Neural crest cell (in vitro differentiated cells): ENCODE measurements around the gene RERE. TPM values are rescaled to one million over a fixed set of nuclear protein-coding genes. Genes with fewer than 3 reads are reported as not detected.

ENCODE experiments used
- DNase-seq: peaks from one replicate; pipeline ENCODE4 v3.0.0; 2021; ENCODE audit warnings: low read depth, mixed read lengths, low spot score
- H3K27ac Mint-ChIP-seq: one replicate; pipeline ENCODE4 v1.8.0; 2021; ENCODE audit warnings: mild to moderate bottlenecking, mixed read lengths; ENCODE audit not compliant: unreplicated experiment
- H3K27me3 Mint-ChIP-seq: 2 replicates; pipeline ENCODE4 v1.8.0; 2021; ENCODE audit warnings: low read depth, mild to moderate bottlenecking, mixed read lengths
- H3K36me3 Mint-ChIP-seq: 2 replicates; pipeline ENCODE4 v1.8.0; 2021; ENCODE audit warnings: low read depth, mild to moderate bottlenecking, mixed read lengths
- H3K4me1 Mint-ChIP-seq: 2 replicates; pipeline ENCODE4 v1.8.0; 2021; ENCODE audit warnings: mixed read lengths
- H3K4me3 Mint-ChIP-seq: one replicate; pipeline ENCODE4 v1.8.0; 2021; ENCODE audit warnings: mild to moderate bottlenecking, mixed read lengths
- H3K9me3 Mint-ChIP-seq: 2 replicates; pipeline ENCODE4 v1.8.0; 2021; ENCODE audit warnings: mixed read lengths
- CTCF ChIP-seq: fragments of 200-600 bp; sonication (generic); conservative IDR thresholded peaks from 2 replicates; pipeline ENCODE4 v1.5.0; 2021; ENCODE audit warnings: antibody characterized with exemption, mild to moderate bottlenecking
- total RNA-seq: library from RNA; stranded (reverse); gene quantifications from 2 replicates; pipeline ENCODE4 v1.2.1, GENCODE V29; 2021

Gene RERE
- total RNA-seq, 1 donor from 2014 or later, result 122 TPM

DNA sequence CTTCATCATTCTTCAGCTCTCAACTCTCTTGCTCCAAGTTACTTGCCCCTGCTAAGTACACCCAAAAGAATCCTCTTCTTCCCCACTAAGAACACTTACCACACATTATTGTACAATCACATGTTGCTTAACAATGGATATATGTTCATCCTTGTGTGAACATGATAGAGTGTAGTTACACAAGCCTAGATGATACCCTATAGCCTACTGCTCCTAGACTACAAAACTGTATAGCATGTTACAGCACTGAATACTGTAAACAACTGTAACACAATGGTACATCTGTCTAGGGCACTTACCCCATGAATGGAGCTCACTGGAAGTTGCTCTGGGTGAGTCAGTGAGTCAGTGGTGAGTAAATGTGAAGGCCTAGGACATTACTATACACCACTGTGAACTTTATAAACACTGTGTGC, 77.4 kb downstream of the RERE start:
- Mint-ChIP-seq H3K4me3 (no peak overlapping the region), H3K27me3 (no peaks in the 10 kb centered on the region), H3K27ac (peak overlapping the region; percentile 6), H3K36me3 (peaks cover 14% of the 10 kb centered on the region), H3K4me1 (peaks cover 11% of the 10 kb centered on the region), H3K9me3 (peaks cover 4% of the 10 kb centered on the region)
- no peak for DNase-seq
- TF ChIP-seq CTCF, result no peak

DNA sequence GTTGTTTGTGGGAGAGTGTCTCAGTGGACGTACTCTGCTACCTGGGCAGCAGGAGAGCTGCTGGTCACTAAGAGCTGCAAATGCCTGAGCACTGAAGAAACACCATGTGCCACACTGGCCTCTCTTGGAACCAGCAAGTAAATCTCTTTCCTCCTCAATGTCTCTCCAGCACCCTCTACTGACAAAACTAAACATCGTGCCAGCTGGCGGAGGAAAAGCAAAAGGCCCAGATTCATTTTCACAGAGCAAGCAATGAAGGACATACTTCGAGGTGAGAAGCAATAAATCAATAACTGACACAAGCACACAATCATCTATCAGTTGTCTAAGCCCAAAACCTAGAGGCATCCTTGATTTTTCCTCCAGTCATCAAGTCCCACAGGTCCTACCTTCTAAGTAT, 78.1 kb downstream of the RERE start:
- DNase-seq, result no peak
- Mint-ChIP-seq H3K4me1 (peaks cover 11% of the 10 kb centered on the region), H3K9me3 (peaks cover 4% of the 10 kb centered on the region), H3K27ac (no peak overlapping the region), H3K36me3 (peaks cover 14% of the 10 kb centered on the region), H3K27me3 (no peaks in the 10 kb centered on the region), H3K4me3 (no peak overlapping the region)
- peak; percentile 23 for TF ChIP-seq CTCF

DNA sequence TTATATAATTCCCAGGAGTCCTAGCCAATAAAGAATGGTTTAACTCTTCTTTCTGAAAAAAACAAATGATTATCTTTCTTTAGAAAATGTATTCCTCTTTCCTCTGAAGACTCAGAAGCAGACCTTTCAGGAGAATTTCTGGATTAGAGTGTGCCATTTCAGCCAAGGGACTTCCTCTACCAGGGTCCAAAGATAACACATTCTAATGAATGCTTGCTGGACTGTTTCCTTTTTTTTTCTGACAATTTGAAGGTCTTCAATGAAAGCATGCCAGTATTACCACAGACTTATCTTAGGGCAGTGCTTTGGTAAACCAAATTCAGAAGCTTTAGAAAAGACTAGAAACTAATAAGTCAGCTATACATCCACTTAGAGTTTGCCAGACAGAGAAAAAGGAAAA, 80.5 kb downstream of the RERE start:
- no peak for TF ChIP-seq CTCF
- H3K4me3 Mint-ChIP-seq, result no peak overlapping the region
- H3K36me3 Mint-ChIP-seq, result peaks cover 19% of the 10 kb centered on the region
- no peak for DNase-seq
- H3K9me3 Mint-ChIP-seq, result peaks cover 8% of the 10 kb centered on the region
- no peaks in the 10 kb centered on the region for H3K27me3 Mint-ChIP-seq
- no peak overlapping the region for H3K27ac Mint-ChIP-seq
- peaks cover 11% of the 10 kb centered on the region for H3K4me1 Mint-ChIP-seq

- Mint-ChIP-seq H3K9me3 (peaks cover 5% of the 10 kb centered on the region), H3K36me3 (peaks cover 20% of the 10 kb centered on the region), H3K4me3 (no peak overlapping the region), H3K4me1 (peaks cover 6% of the 10 kb centered on the region), H3K27me3 (no peaks in the 10 kb centered on the region), H3K27ac (no peak overlapping the region)
- TF ChIP-seq CTCF, result no peak
- no peak for DNase-seq
Observed at GRCh38 chr1:8733484-8733883, 84.0 kb downstream of the RERE start.

DNA sequence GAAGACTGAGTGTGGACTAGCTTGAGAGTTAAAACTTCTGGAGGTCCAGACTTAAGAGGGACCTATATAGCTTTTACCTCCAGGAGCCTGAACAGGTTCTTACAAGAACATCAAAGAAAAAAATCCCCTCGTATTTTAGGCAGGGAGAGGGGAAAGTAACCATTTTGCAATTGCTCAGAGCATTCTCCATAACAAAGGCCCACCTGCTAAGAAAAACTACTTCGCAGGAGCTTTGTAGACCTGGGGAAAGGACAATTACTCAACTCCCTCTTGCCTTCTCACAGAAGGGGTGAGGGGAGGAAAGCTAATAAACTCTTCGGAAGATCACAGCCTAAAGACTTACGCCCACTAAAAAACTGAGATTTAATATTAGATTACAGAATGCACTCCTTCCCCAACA, 86.3 kb downstream of the RERE start:
- Mint-ChIP-seq H3K27ac (no peak overlapping the region), H3K4me3 (no peak overlapping the region), H3K4me1 (peaks cover 14% of the 10 kb centered on the region), H3K36me3 (peaks cover 15% of the 10 kb centered on the region), H3K27me3 (no peaks in the 10 kb centered on the region), H3K9me3 (peaks cover 5% of the 10 kb centered on the region)
- TF ChIP-seq CTCF, result no peak
- DNase-seq, result no peak

DNA sequence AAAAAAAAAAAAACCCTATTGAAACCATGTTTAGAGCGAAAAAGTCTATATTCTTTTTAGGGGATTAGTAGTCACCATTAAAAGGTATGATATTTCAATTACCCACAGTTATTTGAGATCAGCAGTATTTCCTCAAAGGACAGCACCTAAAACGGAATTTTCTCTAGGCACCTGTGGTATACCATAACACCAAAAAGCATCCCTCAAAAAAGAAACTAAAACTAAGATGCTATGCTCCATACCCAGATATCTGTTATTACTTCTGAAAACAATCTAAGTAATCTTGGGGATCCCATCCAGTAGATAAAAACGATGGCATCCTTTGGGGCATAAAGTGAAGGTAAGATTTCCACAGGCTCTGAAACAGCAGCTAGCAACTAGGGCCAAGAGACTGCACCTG, 89.0 kb downstream of the RERE start:
- no peak for TF ChIP-seq CTCF
- peaks cover 15% of the 10 kb centered on the region for H3K36me3 Mint-ChIP-seq

More for the DNA sequence above, 89.0 kb downstream of the RERE start:
- Mint-ChIP-seq H3K27ac (no peak overlapping the region), H3K4me3 (no peak overlapping the region), H3K9me3 (peaks cover 5% of the 10 kb centered on the region), H3K27me3 (no peaks in the 10 kb centered on the region), H3K4me1 (peaks cover 17% of the 10 kb centered on the region)
- no peak for DNase-seq
